HL-60 (cell line): ENCODE measurements around the gene ESPN.

Experiments
- DNase-seq, 2 experiments: peaks; one replicate each; pipeline ENCODE4 v3.0.0-alpha.2; 2010 to 2020; ENCODE audit warnings: low read depth in 1 of 2, low spot score in 1 of 2
- H3K27ac ChIP-seq: fragments of 250-450 bp; sonication (Bioruptor Pico); replicated peaks from 2 replicates; pipeline ENCODE4 v1.5.1; 2020; ENCODE audit warnings: mild to moderate bottlenecking, moderate library complexity
- H3K27me3 ChIP-seq: fragments of 250-450 bp; sonication (Bioruptor Pico); 2 replicates; pipeline ENCODE4 v1.5.1; 2021; ENCODE audit warnings: mild to moderate bottlenecking, moderate library complexity; ENCODE audit not compliant: insufficient read depth, poor library complexity, severe bottlenecking
- H3K4me3 ChIP-seq: replicated peaks from 2 replicates; pipeline ENCODE4 v1.5.1; 2011; ENCODE audit warnings: mild to moderate bottlenecking, control low read depth, low read length; ENCODE audit not compliant: insufficient read depth
- CTCF ChIP-seq: IDR thresholded peaks from one replicate; pipeline ENCODE4 v1.5.1; 2011; ENCODE audit warnings: low read length, control low read depth, inconsistent platforms; ENCODE audit not compliant: insufficient read depth
- GABPA ChIP-seq: IDR thresholded peaks from 2 replicates; pipeline ENCODE4 v1.6.1; 2012; ENCODE audit warnings: low read depth
- POLR2AphosphoS5 ChIP-seq: IDR thresholded peaks from 2 replicates; pipeline ENCODE4 v1.6.1; 2012; ENCODE audit warnings: low read depth
- REST ChIP-seq: IDR thresholded peaks from 2 replicates; pipeline ENCODE4 v1.6.1; 2012; ENCODE audit warnings: low read depth; ENCODE audit not compliant: insufficient replicate concordance
- SPI1 ChIP-seq: IDR thresholded peaks from 2 replicates; pipeline ENCODE4 v1.6.1; 2012; ENCODE audit warnings: low read depth, mild to moderate bottlenecking, borderline replicate concordance

ESPN gene

GRCh38 chr1:6505367-6506209 is 81.0 kb downstream of the ESPN start:
- no peak for TF ChIP-seq SPI1
- no peak for TF ChIP-seq GABPA
- no peak for TF ChIP-seq CTCF
- TF ChIP-seq REST: no peak
- no peak for TF ChIP-seq POLR2AphosphoS5
- Histone ChIP-seq H3K27ac (no peak overlapping the region), H3K4me3 (no peak overlapping the region), H3K27me3 (peaks cover 8% of the 10 kb centered on the region)
- no peak for DNase-seq

- peaks cover 2% of the 10 kb centered on the region for H3K27me3 ChIP-seq
- TF ChIP-seq GABPA: no peak
- TF ChIP-seq CTCF: no peak
- no peak for TF ChIP-seq SPI1
- H3K27ac ChIP-seq: no peak overlapping the region
- DNase-seq: no peak
- H3K4me3 ChIP-seq: no peak overlapping the region
Measured at GRCh38 chr1:6506210-6507036, 81.8 kb downstream of the ESPN start.

GRCh38 chr1:6507037-6507428 is 82.5 kb downstream of the ESPN start:
- peak; percentile 59 to 63 for DNase-seq

More at GRCh38 chr1:6507037-6507428, 82.5 kb downstream of the ESPN start:
- H3K4me3 ChIP-seq: no peak overlapping the region
- peaks cover 2% of the 10 kb centered on the region for H3K27me3 ChIP-seq
- H3K27ac ChIP-seq: no peak overlapping the region
- TF ChIP-seq REST (no peak), POLR2AphosphoS5 (peak; percentile 81), SPI1 (no peak)
